DND-41 (cell line): ENCODE results near the gene RPS6KA1.

ENCODE experiments used
- ATAC-seq: fragments of 200-7000 bp; cut with Tn5 transposase; 3 replicates; pipeline ENCODE4 v1.9.1; 2021; ENCODE audit warnings: low read depth; ENCODE audit not compliant: insufficient read depth
- DNase-seq: peaks from one replicate; pipeline ENCODE4 v3.0.0-alpha.2; 2020
- H2AFZ ChIP-seq: 2 replicates; pipeline ENCODE4 v1.6.0; 2012; ENCODE audit warnings: low read depth, low read length
- H3K27ac ChIP-seq: 2 replicates; pipeline ENCODE4 v1.5.1; 2012; ENCODE audit warnings: low read length, inconsistent platforms
- H3K27me3 ChIP-seq: fragments of 200-600 bp; sonication (generic); 2 replicates; pipeline ENCODE4 v1.6.0; 2012; ENCODE audit warnings: low read length, mild to moderate bottlenecking, inconsistent platforms; ENCODE audit not compliant: insufficient read depth, poor library complexity
- H3K36me3 ChIP-seq: 2 replicates; pipeline ENCODE4 v1.5.1; 2012; ENCODE audit warnings: low read length, inconsistent platforms; ENCODE audit not compliant: insufficient read depth
- H3K4me1 ChIP-seq: 2 replicates; pipeline ENCODE4 v1.5.1; 2012; ENCODE audit warnings: mild to moderate bottlenecking, low read length; ENCODE audit not compliant: insufficient read depth
- H3K4me2 ChIP-seq: 2 replicates; pipeline ENCODE4 v1.6.0; 2012; ENCODE audit warnings: mild to moderate bottlenecking, moderate library complexity, low read length, inconsistent platforms; ENCODE audit not compliant: insufficient read depth
- H3K4me3 ChIP-seq, 2 experiments: fragments of 200-600 bp in 1 of 2; shearing (Covaris generic) in 1 of 2; 2 replicates each; pipeline ENCODE4 v1.5.1; 2012 to 2016; ENCODE audit warnings: inconsistent platforms in 2 of 2, low read length in 2 of 2, mild to moderate bottlenecking in 2 of 2, low read depth in 1 of 2, moderate library complexity in 1 of 2
- H3K79me2 ChIP-seq: 2 replicates; pipeline ENCODE4 v1.6.0; 2012; ENCODE audit warnings: low read length, inconsistent platforms; ENCODE audit not compliant: insufficient read depth
- H3K9ac ChIP-seq: 2 replicates; pipeline ENCODE4 v1.6.0; 2012; ENCODE audit warnings: low read depth, mild to moderate bottlenecking, inconsistent platforms, low read length, moderate library complexity
- H3K9me3 ChIP-seq: 2 replicates; pipeline ENCODE4 v1.5.1; 2012; ENCODE audit warnings: low read length, moderate library complexity, mild to moderate bottlenecking, inconsistent platforms; ENCODE audit not compliant: insufficient read depth, severe bottlenecking
- H4K20me1 ChIP-seq: 2 replicates; pipeline ENCODE4 v1.6.0; 2012; ENCODE audit warnings: low read length; ENCODE audit not compliant: insufficient read depth
- EZH2 ChIP-seq: IDR thresholded peaks from 3 replicates; pipeline ENCODE4 v1.6.1; 2012; ENCODE audit warnings: borderline replicate concordance, low read depth, mild to moderate bottlenecking, moderate library complexity, low read length, inconsistent platforms; ENCODE audit not compliant: severe bottlenecking
- TF ChIP-seq, protein P1 (sequence below): IDR thresholded peaks from 2 replicates; pipeline ENCODE4 v1.5.1; 2012; ENCODE audit warnings: borderline replicate concordance, low read length, moderate library complexity, mild to moderate bottlenecking; ENCODE audit not compliant: poor library complexity, severe bottlenecking; ENCODE audit errors: extremely low read depth

RPS6KA1 gene

DNA sequence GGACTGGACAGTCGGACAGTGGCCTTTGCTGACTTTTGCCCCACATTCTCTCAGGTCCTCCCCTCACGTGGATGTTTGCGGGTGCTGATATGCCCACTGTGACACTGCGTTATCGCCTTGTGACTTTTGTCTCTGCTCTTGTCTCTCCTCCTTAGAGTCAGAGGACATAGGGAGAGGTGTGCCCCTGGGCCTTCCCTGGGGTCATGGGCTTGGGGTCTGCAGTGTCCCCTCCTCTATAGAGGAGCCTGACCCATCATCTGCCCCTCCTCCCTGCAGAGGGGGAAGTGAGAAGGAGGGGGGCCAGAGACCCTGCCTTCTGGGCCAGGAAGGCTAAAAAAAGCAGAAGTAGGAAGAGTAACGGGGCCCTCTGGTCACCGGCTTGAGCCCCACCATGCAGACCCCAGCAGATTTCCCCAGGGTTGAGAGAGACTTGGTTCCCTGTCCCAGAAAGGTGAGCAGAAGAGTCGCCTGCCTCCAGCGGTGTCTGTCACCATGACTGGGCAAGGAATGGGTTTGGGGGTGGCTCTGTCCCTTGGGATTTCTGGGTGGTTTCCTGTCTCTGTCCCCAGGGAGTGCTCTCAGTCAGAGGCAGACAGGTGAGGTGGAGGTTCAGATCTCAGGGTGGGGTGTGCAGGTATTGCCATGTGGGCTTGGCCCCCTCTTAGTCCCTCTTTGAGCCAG lies 13.3 kb downstream of the RPS6KA1 start:
- H3K79me2 ChIP-seq, result peaks cover 15% of the 10 kb centered on the region
- DNase-seq (no peak), ATAC-seq (no peak)
- H2AFZ ChIP-seq, result no peak overlapping the region
- no peaks in the 10 kb centered on the region for H3K9me3 ChIP-seq
- peaks cover 10% of the 10 kb centered on the region for H3K36me3 ChIP-seq
- no peaks in the 10 kb centered on the region for H3K27me3 ChIP-seq
- H3K4me3 ChIP-seq, result no peak overlapping the region
- TF ChIP-seq, protein P1, sequence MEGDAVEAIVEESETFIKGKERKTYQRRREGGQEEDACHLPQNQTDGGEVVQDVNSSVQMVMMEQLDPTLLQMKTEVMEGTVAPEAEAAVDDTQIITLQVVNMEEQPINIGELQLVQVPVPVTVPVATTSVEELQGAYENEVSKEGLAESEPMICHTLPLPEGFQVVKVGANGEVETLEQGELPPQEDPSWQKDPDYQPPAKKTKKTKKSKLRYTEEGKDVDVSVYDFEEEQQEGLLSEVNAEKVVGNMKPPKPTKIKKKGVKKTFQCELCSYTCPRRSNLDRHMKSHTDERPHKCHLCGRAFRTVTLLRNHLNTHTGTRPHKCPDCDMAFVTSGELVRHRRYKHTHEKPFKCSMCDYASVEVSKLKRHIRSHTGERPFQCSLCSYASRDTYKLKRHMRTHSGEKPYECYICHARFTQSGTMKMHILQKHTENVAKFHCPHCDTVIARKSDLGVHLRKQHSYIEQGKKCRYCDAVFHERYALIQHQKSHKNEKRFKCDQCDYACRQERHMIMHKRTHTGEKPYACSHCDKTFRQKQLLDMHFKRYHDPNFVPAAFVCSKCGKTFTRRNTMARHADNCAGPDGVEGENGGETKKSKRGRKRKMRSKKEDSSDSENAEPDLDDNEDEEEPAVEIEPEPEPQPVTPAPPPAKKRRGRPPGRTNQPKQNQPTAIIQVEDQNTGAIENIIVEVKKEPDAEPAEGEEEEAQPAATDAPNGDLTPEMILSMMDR, result no peak
- no peak for TF ChIP-seq EZH2
- H3K27ac ChIP-seq, result peak overlapping the region; percentile 9; the same call in 1 of the 2 replicates
- peaks cover 44% of the 10 kb centered on the region for H3K4me1 ChIP-seq
- H4K20me1 ChIP-seq, result no peaks in the 10 kb centered on the region
- H3K9ac ChIP-seq, result no peak overlapping the region; the same call in 1 of the 2 replicates
- H3K4me2 ChIP-seq, result no peak overlapping the region

DNA sequence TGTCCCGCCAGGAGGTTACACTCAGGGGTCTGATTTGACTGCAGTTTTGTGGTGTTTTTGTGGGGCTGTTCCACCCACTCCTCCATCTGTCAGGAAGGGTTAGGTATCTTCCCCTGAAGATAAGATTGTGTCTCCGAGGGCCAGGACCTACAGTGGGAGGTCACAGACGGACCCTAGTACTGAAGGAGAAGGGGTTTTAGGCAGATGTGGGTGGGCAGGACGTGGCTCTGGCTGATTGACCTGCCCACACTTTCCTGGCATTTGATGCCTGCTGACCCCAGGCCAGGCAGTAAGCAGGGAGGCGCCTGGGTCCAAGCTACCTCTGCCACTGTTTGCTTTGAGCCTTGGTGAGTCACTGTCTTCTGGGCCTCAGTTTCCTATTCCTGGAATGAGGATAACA lies 13.9 kb downstream of the RPS6KA1 start:
- no peak for DNase-seq
- no peak overlapping the region for H3K4me3 ChIP-seq
- H4K20me1 ChIP-seq, result no peaks in the 10 kb centered on the region
- H3K79me2 ChIP-seq, result peaks cover 15% of the 10 kb centered on the region
- TF ChIP-seq, protein P1, result no peak
- no peak for TF ChIP-seq EZH2
- H3K27me3 ChIP-seq, result no peaks in the 10 kb centered on the region
- no peak overlapping the region for H3K4me2 ChIP-seq
- H3K9ac ChIP-seq, result no peak overlapping the region
- no peak overlapping the region for H2AFZ ChIP-seq
- H3K27ac ChIP-seq, result no peak overlapping the region
- H3K4me1 ChIP-seq, result peaks cover 44% of the 10 kb centered on the region
- H3K36me3 ChIP-seq, result peaks cover 14% of the 10 kb centered on the region
- no peak for ATAC-seq
- H3K9me3 ChIP-seq, result no peaks in the 10 kb centered on the region

DNA sequence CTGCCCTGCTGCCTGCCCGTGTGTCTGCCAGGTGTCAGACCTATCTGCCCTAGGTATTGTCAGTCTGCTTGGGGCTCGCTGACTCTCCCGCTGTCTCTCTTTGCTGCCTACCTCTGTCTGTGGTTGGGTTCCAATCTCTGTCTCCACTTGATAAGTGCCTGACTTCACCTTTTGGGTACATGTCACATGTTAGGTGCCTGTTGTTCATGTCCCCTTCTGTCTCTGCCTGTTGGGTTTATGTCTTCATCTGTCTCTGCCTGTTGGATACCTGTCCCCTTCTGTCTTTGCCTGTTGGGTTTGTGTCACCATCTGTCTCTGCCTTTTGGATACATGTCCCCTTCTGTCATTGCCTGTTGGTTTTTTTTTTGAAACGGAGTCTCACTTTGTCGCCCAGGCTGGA lies 14.6 kb downstream of the RPS6KA1 start:
- peaks cover 15% of the 10 kb centered on the region for H3K79me2 ChIP-seq
- H3K36me3 ChIP-seq, result peaks cover 14% of the 10 kb centered on the region
- H2AFZ ChIP-seq, result no peak overlapping the region
- DNase-seq, result no peak
- no peak overlapping the region for H3K4me2 ChIP-seq
- no peak overlapping the region for H3K4me3 ChIP-seq
- H3K27ac ChIP-seq, result no peak overlapping the region
- H3K27me3 ChIP-seq, result no peaks in the 10 kb centered on the region
- ATAC-seq, result no peak
- H3K9me3 ChIP-seq, result no peaks in the 10 kb centered on the region
- H3K9ac ChIP-seq, result no peak overlapping the region
- H3K4me1 ChIP-seq, result peaks cover 44% of the 10 kb centered on the region
- TF ChIP-seq, protein P1, result no peak
- no peak for TF ChIP-seq EZH2
- H4K20me1 ChIP-seq, result no peaks in the 10 kb centered on the region
